Right renal cortex interstitium (tissue), 3 donors: Measurements from ENCODE around the gene PCDH7. TPM values are rescaled to one million over a fixed set of nuclear protein-coding genes. Genes with fewer than 3 reads are reported as not detected.

Experiments
- DNase-seq, 3 donors: peaks; one replicate each; pipeline ENCODE4 v3.0.0-alpha.2; 2013; ENCODE audit warnings: low read depth in 3 of 3, low spot score in 2 of 3
- polyA plus RNA-seq, 3 donors: library from polyadenylated mRNA; unstranded; fragments of 120-200 nt; gene quantifications; one replicate each; pipeline ENCODE4 v1.2.1, GENCODE V29; 2013; ENCODE audit not compliant: insufficient read length in 3 of 3

PCDH7 gene
- polyA plus RNA-seq, 3 donors: 18.2 to 21.6 (median 21.4) TPM

GRCh38 chr4:30776451-30776850 is 56.3 kb downstream of the PCDH7 start:
- no peak for DNase-seq

- no peak for DNase-seq
Observed at GRCh38 chr4:30776921-30777415, 56.8 kb downstream of the PCDH7 start.
